GM10248 (cell line): ENCODE data around the gene IVD.

ENCODE experiments used
- CTCF ChIA-PET: fragments of 300-600 bp; sonication (Branson Sonifier 250); formaldehyde crosslinking; extraction: SDS; loops from one replicate; lab custom pipeline; 2021; ENCODE audit warnings: antibody characterized with exemption; lab: Yijun Ruan, JAX
- POLR2A ChIA-PET: fragments of 350-650 bp; sonication (Branson Sonifier 250); formaldehyde crosslinking; extraction: SDS; loops from one replicate; lab custom pipeline; 2020; ENCODE audit warnings: antibody characterized with exemption; lab: Yijun Ruan, JAX
- DNase-seq: peaks from one replicate; pipeline ENCODE4 v3.0.0; 2012; ENCODE audit errors: extremely low spot score
- TF ChIP-seq, protein P1 (sequence below): IDR thresholded peaks from 2 replicates; pipeline ENCODE4 v1.5.1; 2012; ENCODE audit warnings: mild to moderate bottlenecking, low read depth; ENCODE audit errors: extremely low read depth, missing control alignments, control extremely low read depth

The IVD gene

DNA sequence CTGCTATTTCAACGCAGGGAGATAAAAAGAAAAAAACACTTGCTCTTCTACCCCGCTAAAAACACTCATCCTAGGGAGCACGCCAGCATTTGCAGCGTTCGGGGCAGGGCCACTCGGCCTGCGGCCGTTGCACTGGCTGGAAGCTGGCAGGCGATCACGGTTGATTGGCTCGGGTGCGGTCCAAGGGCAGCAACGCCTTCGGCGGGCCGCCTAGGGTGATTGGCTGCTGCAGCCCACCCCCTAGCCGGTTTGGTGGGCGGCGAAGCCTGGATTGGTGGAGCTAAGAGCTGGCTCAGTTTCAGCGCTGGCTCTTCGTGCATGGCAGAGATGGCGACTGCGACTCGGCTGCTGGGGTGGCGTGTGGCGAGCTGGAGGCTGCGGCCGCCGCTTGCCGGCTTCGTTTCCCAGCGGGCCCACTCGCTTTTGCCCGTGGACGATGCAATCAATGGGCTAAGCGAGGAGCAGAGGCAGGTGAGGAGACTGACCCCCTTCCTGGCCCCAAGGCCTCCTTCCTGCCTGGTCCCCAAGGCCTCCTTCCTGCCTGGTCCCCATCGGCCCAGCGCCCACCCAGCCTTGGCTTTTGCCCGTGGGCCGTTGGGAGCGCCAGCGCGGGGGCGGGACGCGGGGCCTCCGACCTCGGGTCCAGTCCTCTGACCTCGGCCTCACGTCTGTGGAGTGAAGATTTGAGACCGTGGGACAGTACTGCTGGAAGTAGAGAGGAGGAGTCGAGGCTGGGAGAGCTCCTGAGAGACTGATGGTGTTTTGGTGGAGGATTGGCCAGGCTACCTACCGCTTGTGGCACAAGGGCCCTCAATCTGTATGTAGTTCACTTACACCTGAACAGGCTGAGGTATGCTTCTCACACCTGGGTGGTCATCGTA lies at the start of gene IVD:
Gene IVD, plus strand, starts transcription at position 295 of the 881 bp plus-strand sequence. Its CDS starts 33 bp downstream, at position 328.
- peak; percentile 95 for DNase-seq
- ChIA-PET POLR2A (interaction anchor here (0.6 to 1.0 kb wide), 2 partner anchors 8 to 219 kb away, joined by 3 to 5 read pairs; no protein-coding TSS in a partner anchor), CTCF (interaction anchor here (0.7 to 8.3 kb wide), 12 partner anchors 8 to 127 kb away, joined by 3 to 53 read pairs (median 7); no protein-coding TSS in a partner anchor)
- TF ChIP-seq, protein P1, sequence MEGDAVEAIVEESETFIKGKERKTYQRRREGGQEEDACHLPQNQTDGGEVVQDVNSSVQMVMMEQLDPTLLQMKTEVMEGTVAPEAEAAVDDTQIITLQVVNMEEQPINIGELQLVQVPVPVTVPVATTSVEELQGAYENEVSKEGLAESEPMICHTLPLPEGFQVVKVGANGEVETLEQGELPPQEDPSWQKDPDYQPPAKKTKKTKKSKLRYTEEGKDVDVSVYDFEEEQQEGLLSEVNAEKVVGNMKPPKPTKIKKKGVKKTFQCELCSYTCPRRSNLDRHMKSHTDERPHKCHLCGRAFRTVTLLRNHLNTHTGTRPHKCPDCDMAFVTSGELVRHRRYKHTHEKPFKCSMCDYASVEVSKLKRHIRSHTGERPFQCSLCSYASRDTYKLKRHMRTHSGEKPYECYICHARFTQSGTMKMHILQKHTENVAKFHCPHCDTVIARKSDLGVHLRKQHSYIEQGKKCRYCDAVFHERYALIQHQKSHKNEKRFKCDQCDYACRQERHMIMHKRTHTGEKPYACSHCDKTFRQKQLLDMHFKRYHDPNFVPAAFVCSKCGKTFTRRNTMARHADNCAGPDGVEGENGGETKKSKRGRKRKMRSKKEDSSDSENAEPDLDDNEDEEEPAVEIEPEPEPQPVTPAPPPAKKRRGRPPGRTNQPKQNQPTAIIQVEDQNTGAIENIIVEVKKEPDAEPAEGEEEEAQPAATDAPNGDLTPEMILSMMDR = no peak

DNA sequence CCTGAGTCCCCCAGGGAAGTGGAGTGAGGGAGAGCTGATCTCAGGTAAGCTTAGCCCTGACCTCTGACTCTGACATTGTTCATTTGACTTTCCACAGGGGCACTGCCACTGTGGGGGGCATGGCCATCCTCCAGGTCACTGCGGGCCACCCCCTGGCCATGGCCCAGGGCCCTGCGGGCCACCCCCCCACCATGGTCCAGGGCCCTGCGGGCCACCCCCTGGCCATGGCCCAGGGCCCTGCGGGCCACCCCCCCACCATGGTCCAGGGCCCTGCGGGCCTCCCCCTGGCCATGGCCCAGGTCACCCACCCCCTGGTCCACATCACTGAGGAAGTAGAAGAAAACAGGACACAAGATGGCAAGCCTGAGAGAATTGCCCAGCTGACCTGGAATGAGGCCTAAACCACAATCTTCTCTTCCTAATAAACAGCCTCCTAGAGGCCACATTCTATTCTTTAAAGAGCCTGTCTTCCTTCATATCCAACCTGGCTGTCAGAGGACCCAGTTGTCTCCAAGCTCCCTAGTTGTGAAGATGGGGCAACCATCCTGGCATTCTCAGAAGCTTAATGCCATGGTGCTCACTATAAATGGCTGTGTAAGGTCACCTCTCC lies 49.5 kb upstream of the IVD start:
- POLR2A ChIA-PET = no interaction called here
- CTCF ChIA-PET = interaction anchor here (0.8 to 12.6 kb wide), 5 partner anchors 12 to 64 kb away, joined by 3 to 186 read pairs (median 6); partner anchors contain the start of genes CCDC9B and INAFM2
- TF ChIP-seq, protein P1 = no peak
- no peak for DNase-seq

DNA sequence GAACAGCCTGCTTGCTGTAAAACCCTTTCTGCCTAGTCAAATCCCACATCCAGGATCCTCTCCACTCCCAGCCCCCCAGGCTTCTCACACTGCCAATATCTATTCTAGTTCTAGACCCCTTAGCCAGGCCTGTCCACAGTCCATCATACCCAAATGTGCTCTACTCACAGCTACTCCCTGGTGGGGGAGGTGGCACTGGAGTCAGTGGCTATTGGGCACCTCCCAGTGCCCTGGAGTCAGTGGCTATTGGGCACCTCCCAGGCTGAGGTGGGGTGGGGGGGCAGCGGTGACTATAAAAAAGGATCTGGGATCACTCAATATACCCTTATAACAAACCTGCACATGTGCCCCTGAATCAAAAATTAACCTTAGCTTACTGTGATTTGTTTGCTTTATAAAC lies 48.3 kb upstream of the IVD start:
- ChIA-PET POLR2A (no interaction called here), CTCF (interaction anchor here (1.0 to 12.6 kb wide), 5 partner anchors 11 to 82 kb away, joined by 3 to 186 read pairs (median 4); partner anchors contain the start of genes CCDC9B and KNSTRN)
- DNase-seq = no peak
- TF ChIP-seq, protein P1 = no peak

DNA sequence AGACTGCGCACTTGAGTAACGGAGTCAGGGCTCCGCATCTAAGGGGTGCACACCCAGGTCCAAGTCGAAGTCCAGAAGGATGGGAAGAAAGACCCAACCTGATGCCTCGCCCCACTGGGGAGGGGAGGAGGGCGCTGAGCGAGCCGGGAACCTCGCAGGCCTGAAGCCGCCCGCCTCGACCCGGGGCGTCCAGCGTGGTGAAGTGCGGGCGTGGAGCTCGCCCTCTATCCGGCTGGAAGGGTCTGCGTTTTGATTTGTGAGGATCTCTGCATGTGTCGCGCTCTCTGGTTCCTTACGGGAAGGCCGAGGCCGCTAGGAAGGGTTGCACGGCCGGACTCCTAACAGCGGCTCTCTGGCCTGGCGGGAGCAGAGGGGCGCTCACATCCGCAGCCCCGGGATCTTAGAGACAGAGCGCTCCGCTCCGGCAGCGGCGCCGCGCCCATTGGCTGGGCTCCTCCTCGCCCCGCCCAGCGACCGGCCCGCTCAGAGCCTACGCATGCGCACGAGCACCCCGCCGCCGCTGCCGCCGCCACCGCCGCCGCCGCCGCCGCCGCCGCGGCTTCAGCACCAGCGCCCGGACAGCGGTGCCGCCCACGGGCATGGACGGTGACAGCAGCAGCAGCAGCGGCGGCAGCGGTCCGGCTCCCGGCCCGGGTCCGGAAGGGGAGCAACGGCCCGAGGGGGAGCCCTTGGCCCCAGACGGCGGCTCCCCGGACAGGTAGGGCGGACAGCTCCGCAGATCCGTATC lies 47.7 kb upstream of the IVD start, which contains the start of gene DISP2:
Gene DISP2, plus strand, starts transcription at position 497 of the 748 bp plus-strand sequence. Its CDS starts 103 bp downstream, at position 600.
- ChIA-PET POLR2A (interaction anchor here (0.6 kb wide), 1 partner anchor 277 kb away, joined by 5 read pairs; no protein-coding TSS in a partner anchor), CTCF (interaction anchor here (1.0 to 12.6 kb wide), 5 partner anchors 11 to 83 kb away, joined by 3 to 186 read pairs (median 4); partner anchors contain the start of genes CCDC9B and KNSTRN)
- DNase-seq = peak; percentile 99
- TF ChIP-seq, protein P1 = no peak

DNA sequence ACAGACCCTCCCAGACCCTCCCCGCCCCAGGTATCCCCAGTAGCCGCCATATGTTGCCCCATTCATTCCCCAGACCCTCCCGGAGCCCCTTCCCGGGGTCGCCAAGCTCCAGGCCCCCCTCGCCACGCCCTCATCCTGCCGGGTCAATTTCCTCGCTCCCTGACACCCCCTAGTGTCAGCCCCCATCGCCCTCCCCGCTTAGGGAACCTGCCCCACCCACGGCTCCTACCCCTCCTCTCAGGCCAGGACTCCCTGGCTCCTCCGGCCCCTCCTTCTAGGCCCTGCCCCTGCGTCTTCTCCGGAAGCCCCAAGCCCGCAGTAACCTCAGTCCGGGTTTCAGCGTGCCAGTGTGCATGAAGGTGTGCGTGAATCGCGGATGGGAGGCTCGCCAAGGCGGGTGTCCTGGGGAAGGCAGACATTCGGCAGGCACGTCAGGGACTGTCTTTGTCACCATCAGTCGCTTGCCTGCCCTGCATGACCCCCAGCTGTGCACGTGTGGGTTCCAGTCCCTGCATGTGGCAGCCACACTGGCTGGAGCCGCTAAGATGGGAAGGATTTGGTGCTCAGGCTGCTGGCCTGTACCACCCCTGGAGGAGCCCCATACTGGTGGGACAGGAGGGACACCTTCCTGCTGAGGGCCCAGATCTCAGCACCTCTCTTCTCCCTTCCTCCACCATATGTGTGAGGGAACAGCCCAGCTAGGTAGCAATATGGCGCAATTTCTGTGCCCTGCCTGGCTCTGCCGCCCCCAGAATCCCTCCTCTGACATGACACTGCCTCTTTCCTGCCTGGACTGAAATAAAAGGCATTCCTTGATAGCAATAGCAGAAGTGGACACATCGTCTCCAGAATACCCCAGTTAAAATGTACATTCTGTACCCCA lies 46.9 kb upstream of the IVD start:
- DNase-seq = no peak
- TF ChIP-seq, protein P1 = no peak
- POLR2A ChIA-PET = interaction anchor here (0.6 kb wide), 1 partner anchor 276 kb away, joined by 5 read pairs; no protein-coding TSS in a partner anchor
- CTCF ChIA-PET = interaction anchor here (2.0 to 12.6 kb wide), 3 partner anchors 10 to 83 kb away, joined by 4 to 186 read pairs (median 70); partner anchors contain the start of gene CCDC9B
